ENCODE results near the gene VPS54. TPM values are rescaled to one million over a fixed set of nuclear protein-coding genes. Genes with fewer than 3 reads are reported as not detected.

Gene VPS54
- total RNA-seq, 1 experiment from 2014 or later: 22.5 TPM

DNA sequence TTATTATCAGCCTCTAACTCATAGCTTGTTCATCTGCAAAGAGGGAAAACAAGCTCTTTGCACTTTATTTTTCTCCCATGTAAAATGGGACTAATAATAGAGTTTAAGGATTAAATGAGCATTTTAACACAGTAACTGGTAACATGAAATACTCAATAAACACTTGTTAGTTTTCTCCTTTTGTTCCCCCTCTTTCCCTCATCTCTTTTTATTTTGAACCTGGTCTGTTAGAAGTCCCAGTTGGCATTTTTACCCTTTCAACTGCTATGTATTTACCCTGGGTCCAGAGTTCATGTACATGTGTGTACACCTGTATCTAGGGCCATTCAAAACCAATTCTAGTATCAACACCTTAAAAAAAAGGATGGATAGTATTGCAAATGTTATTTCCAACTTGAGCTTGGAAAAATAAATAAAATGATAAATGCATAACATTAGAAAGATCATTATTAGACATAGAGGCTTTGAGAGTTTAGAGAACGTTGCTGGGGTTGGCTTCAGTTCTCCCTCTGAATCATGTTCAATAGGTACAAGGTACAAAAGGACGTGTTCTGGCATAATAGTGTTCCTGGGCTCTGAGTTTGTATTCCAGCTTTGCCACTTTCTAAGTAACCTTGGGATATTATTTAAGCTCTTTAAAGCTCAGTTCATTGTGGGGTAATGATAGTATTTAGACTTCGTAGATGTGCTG, 5.2 kb upstream of the VPS54 start:
- DNase-seq (ENCODE audit: extremely low read depth, low read depth): no peak

- DNase-seq (ENCODE audit: extremely low read depth, low read depth): no peak
These were observed 4.4 kb upstream of the VPS54 start for GRCh38 chr2:64023485-64024258.

DNA sequence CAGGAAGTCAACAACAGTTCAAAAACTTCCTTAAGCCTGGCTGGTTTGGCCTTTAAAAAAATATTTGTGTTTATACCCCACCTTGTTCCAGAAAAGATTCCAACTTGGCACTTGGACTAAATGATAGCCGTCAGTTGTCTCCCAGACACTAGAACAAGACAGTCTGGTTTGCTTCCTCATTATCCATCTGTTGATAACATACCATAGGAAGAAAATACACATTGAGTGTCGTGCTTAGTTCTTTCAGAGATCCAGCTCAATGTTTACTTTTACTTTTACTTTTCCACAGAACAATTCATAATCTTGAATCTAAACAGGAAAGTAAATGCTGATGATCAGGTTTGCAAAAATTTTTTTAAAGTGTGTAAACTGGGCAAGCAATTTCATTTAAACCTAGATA, 2.4 kb upstream of the VPS54 start:
- DNase-seq (ENCODE audit: extremely low read depth, low read depth): no peak

DNA sequence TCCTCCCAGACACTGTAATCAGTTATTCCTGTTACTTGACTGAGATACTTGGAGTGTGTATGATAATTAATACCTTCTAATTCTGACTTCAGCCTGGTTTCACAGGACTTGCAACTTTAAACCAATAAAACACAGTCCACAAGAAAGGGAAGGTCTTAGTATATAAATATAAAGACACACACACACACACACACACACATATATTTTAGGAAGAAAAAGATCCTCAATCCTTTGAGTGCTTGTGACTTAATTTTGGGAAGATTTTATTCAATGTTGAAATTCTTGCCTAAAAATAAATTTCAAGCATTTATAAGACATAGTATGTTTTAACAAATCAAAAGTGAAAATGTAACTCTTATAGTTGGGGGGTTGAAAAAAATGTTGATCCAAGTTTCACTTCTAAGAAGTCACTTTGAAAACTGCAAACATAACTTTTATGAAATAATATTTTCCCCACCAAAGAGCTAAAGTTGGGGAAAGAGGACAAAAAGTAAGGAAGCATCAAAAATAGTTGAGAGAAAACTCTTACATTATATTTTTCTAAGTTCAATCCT, 824 bp upstream of the VPS54 start:
- DNase-seq (ENCODE audit: extremely low read depth, low read depth): no peak

GRCh38 chr2:64018701-64019082, 536 bp downstream of the VPS54 start:
- DNase-seq (ENCODE audit: extremely low read depth, low read depth): no peak

GRCh38 chr2:64017811-64018700, 1.2 kb downstream of the VPS54 start:
- DNase-seq (ENCODE audit: extremely low read depth, low read depth): no peak

- DNase-seq (ENCODE audit: extremely low read depth, low read depth): no peak
These were observed 3.3 kb downstream of the VPS54 start for GRCh38 chr2:64015898-64016297.

DNA sequence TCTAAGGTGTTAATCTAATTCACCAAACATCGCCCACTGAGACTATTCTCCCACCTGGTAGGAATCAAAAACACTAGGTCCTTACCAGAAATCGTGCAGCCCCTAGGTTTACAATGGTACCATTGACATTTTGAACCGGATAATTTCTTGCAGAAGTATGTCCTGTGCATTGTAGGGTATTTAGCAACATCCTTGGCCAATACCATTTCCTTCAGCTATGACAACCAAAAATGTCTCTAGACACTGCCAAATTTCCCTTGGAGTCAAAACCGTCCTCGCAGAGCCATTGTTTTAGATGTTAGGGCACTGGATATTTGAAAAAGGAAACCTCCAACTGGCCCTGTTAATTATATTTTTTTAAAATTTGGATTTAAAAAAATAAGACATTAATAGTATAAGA, 3.8 kb downstream of the VPS54 start:
- no peak for DNase-seq (ENCODE audit: extremely low read depth, low read depth)

DNA sequence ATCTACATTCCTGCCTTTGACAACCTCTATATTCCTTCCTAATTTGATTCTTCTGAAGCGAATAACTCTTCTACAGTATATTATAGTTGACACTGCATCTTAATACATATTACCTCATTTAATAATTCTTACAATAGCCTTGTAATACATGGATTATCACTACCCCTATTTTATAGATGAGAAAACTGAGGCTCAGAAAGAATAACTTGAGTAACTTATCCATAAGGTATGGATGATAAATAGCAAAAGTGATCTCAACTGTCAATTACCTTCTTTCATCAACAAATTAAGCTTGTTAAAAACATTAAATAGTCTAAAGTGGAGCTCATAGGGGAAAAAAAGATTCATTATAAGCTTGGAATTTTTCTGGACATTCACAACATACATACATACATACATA, 4.6 kb downstream of the VPS54 start:
- DNase-seq (ENCODE audit: extremely low read depth, low read depth): no peak

DNA sequence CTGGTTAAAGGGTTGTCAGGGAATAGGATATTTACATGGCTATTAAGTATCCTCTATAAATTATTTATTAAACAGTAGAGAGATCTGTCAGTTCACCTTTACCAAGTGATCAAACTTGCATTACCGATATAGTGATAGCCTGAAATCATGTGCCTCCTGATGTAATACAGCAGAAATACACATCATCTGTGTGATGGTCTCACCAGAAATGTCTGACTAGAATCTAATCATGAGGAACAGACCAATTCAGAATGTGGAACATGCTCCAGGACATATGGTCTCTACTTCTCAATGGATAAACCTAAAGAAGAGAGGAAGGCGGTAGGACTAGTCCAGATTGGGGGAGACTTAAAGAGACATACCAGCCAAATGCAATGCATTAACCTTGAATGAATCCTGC, 6.2 kb downstream of the VPS54 start:
- no peak for DNase-seq (ENCODE audit: extremely low read depth, low read depth)

- DNase-seq (ENCODE audit: extremely low read depth, low read depth): no peak
These were observed 7.1 kb downstream of the VPS54 start for GRCh38 chr2:64012115-64012514.

DNA sequence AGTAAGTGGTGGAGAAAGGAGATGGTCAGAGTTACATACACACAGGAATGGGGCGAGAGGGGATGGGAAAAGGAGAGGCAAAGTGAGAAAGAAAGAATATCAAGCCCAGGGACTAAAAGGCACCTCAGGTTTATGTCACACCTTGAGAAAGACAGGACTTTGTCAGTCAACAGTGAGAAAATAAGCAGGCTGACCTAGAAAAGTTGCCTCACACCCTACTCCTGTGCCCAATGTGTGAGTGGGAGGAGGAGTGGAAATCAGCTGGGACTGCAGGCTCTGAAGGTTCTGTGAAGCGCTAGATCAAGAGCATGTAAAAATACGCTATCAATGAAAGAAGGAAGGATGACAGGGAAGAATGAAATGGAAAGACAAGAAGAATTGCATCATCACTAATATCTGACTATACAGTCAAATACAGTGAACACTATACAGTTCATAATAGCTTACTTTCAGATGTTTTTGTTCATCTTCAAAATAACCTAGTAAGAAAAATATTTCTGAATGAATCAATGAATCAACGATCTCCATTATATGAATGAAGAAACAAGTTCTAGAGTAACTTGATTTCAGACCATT, 10.7 kb downstream of the VPS54 start:
- DNase-seq (ENCODE audit: extremely low read depth, low read depth): no peak

DNA sequence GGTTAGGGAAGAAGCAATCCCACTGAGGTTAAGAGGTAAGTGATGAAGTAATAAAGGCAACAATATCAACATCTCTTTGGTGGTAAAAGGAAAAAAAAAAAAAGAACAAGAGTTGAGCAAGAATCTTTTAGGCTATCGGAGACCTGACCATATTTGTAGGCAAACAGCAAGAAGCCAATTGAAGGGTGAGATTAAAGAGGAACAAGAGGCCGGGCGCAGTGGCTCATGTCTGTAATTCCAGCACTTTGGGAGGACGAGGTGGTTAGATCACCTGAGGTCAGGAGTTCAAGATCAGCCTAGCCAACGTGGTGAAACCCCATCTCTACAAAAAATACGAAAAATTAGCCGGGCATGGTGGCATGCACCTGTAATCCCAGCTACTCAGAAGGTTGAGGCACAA, 11.3 kb downstream of the VPS54 start:
- DNase-seq (ENCODE audit: extremely low read depth, low read depth): no peak

DNA sequence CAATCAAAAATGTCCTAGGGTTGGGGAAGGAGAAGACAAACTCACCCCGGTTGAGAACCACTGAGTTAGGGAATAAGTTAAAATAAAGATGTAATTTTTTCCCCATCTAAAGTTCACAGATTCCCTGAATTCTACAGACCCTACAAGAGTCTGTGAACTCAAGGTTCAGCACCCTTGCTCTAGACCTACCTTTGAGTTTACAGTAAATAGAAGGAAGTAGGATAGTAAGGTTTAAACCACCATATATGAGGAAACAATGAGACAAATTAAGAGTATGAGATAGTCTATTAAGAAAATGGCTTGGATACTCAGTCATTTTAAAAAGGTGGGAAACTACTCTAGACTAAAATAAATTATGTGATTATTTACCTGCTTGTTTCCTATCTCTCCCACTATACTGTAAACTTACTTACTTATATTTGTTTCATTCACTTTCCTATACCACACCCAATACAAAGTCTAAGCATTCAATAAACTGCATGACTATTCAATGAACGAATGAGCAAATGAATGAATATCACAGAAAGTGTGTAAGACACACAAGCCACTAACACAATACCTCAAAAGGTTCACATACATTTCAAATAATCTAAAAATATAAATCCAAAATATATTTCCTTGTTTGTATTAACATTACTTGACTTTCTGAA, 13.4 kb downstream of the VPS54 start:
- DNase-seq (ENCODE audit: extremely low read depth, low read depth): no peak

- no peak for DNase-seq (ENCODE audit: extremely low read depth, low read depth)
These were observed 16.0 kb downstream of the VPS54 start for GRCh38 chr2:64003239-64003638.

GRCh38 chr2:64001382-64002101, 17.7 kb downstream of the VPS54 start:
- DNase-seq (ENCODE audit: extremely low read depth, low read depth): no peak

GRCh38 chr2:64000630-64001381, 18.4 kb downstream of the VPS54 start:
- no peak for DNase-seq (ENCODE audit: extremely low read depth, low read depth)

- no peak for DNase-seq (ENCODE audit: extremely low read depth, low read depth)
These were observed 20.2 kb downstream of the VPS54 start for GRCh38 chr2:63999049-63999448.
